HepG2 (cell line): ENCODE data around the gene KHNYN. TPM values are rescaled to one million over a fixed set of nuclear protein-coding genes. Genes with fewer than 3 reads are reported as not detected.

ENCODE experiments used
- ATAC-seq: fragments of 200-7000 bp; cut with Tn5 transposase; 3 replicates; pipeline ENCODE4 v1.9.1; 2020; ENCODE audit warnings: mild to moderate bottlenecking, moderate library complexity
- BruUV-seq: library from RNA; stranded (reverse); fragments of 400-500 nt; replicated peaks from 2 replicates; lab custom pipeline; 2021; lab: Mats Ljungman, UMichigan
- CTCF ChIA-PET: fragments of 300-600 bp; formaldehyde crosslinking; extraction: SDS; loops from one replicate; lab custom pipeline; 2021; ENCODE audit warnings: low total read pairs, inconsistent platforms, low intra/inter-chr PET ratio; lab: Yijun Ruan, JAX
- POLR2A ChIA-PET: fragments of 350-600 bp; sonication (Branson Sonifier 250); formaldehyde crosslinking; loops from one replicate; lab custom pipeline; 2020; ENCODE audit warnings: antibody characterized with exemption, inconsistent platforms; lab: Yijun Ruan, JAX
- DNase-seq: peaks from one replicate; pipeline ENCODE4 v3.0.0-alpha.2; 2015; ENCODE audit warnings: low spot score
- FAIRE-seq: peaks from 3 replicates; lab custom pipeline; 2011; peaks lifted over from hg19 to GRCh38; lab: Jason Lieb, UNC
- H2AFZ ChIP-seq: one replicate; pipeline ENCODE4 v1.6.1; 2011; ENCODE audit warnings: low read length, inconsistent platforms
- H3K27ac ChIP-seq: fragments of 300-600 bp; 3 replicates; pipeline ENCODE4 v1.8.0; 2011; ENCODE audit warnings: mixed run types, mild to moderate bottlenecking, mixed read lengths, low read length, inconsistent platforms; ENCODE audit not compliant: insufficient read depth; ENCODE audit errors: extremely low read length
- H3K27me3 ChIP-seq, 2 experiments: fragments of 200-600 bp in 1 of 2; 2 replicates in 1 of 2; 3 replicates in 1 of 2; pipeline versions ENCODE4 v1.6.0 to v1.8.0; 2011; ENCODE audit warnings: low read length in 2 of 2, mild to moderate bottlenecking in 2 of 2, moderate library complexity in 2 of 2, inconsistent platforms in 1 of 2; ENCODE audit not compliant: insufficient read depth in 2 of 2, control insufficient read depth in 1 of 2
- H3K36me3 ChIP-seq, 2 experiments: fragments of 200-600 bp in 1 of 2; replicated peaks in 1 of 2; 2 replicates in 1 of 2; 3 replicates in 1 of 2; pipeline versions ENCODE4 v1.5.1 to v1.8.0; 2011; ENCODE audit warnings: low read length in 2 of 2, inconsistent platforms in 1 of 2; ENCODE audit not compliant: insufficient read depth in 2 of 2, control insufficient read depth in 1 of 2
- H3K4me1 ChIP-seq: 2 replicates; pipeline ENCODE4 v1.5.1; 2012; ENCODE audit warnings: low read length, inconsistent platforms; ENCODE audit not compliant: insufficient read depth
- H3K4me2 ChIP-seq: 2 replicates; pipeline ENCODE4 v1.6.0; 2011; ENCODE audit warnings: low read depth, low read length, inconsistent platforms
- H3K4me3 ChIP-seq, 3 experiments: fragments of 200-600 bp in 1 of 3; sonication (generic), shearing (Covaris generic) in 1 of 3; replicated peaks in 1 of 3; 2 replicates each; pipeline ENCODE4 v1.5.1; 2011 to 2016; ENCODE audit warnings: low read length in 3 of 3, inconsistent platforms in 2 of 3, low read depth in 2 of 3, mild to moderate bottlenecking in 2 of 3, control low read depth in 1 of 3, mixed read lengths in 1 of 3; ENCODE audit not compliant: insufficient read depth in 1 of 3
- H3K79me2 ChIP-seq: one replicate; pipeline ENCODE4 v1.6.1; 2011; ENCODE audit warnings: low read length, inconsistent platforms; ENCODE audit not compliant: insufficient read depth
- H3K9ac ChIP-seq: 2 replicates; pipeline ENCODE4 v1.6.0; 2011; ENCODE audit warnings: mild to moderate bottlenecking, low read depth, low read length, inconsistent platforms; ENCODE audit not compliant: insufficient read depth
- H3K9me3 ChIP-seq: 2 replicates; pipeline ENCODE4 v1.5.1; 2012; ENCODE audit warnings: mild to moderate bottlenecking, low read length
- H4K20me1 ChIP-seq: 2 replicates; pipeline ENCODE4 v1.6.0; 2011; ENCODE audit warnings: inconsistent platforms, mild to moderate bottlenecking, low read length, moderate library complexity; ENCODE audit not compliant: insufficient read depth
- ATAD3A ChIP-seq: sonication (generic); formaldehyde crosslinking; IDR thresholded peaks from 2 replicates; pipeline ENCODE4 v1.4.0; 2020; ENCODE audit warnings: missing genetic modification reagents
- MAFF ChIP-seq: IDR thresholded peaks from 2 replicates; pipeline ENCODE4 v1.6.1; 2011; ENCODE audit warnings: low read depth, low read length, improper control_type of control experiment
- MATR3 ChIP-seq: sonication (generic); formaldehyde crosslinking; IDR thresholded peaks from 2 replicates; pipeline ENCODE4 v1.4.0; 2020; ENCODE audit warnings: missing genetic modification reagents
- MAZ ChIP-seq, 2 experiments: sonication (generic) in 1 of 2; formaldehyde crosslinking in 1 of 2; IDR thresholded peaks; 2 replicates each; pipeline versions ENCODE4 v1.5.0 to v1.6.1; 2012 to 2020; ENCODE audit warnings: low read depth in 2 of 2, mild to moderate bottlenecking in 2 of 2, borderline replicate concordance in 1 of 2, improper control_type of control experiment in 1 of 2, low read length in 1 of 2, missing genetic modification reagents in 1 of 2, moderate library complexity in 1 of 2
- MXD4 ChIP-seq: IDR thresholded peaks from 2 replicates; pipeline ENCODE4 v1.6.1; 2016; ENCODE audit warnings: mild to moderate bottlenecking, missing biosample characterization, missing genetic modification reagents
- MXI1 ChIP-seq: IDR thresholded peaks from 3 replicates; pipeline ENCODE4 v1.6.1; 2012; ENCODE audit warnings: low read depth, low read length, inconsistent platforms, borderline replicate concordance
- NR0B2 ChIP-seq: sonication (generic); formaldehyde crosslinking; IDR thresholded peaks from 2 replicates; pipeline ENCODE4 v1.4.0; 2020; ENCODE audit warnings: mild to moderate bottlenecking, missing genetic modification reagents
- NR2F6 ChIP-seq, 2 experiments: IDR thresholded peaks; 2 replicates each; pipeline ENCODE4 v1.6.1; 2016; ENCODE audit warnings: antibody characterized with exemption in 1 of 2, mild to moderate bottlenecking in 1 of 2
- PLSCR1 ChIP-seq: sonication (generic); formaldehyde crosslinking; IDR thresholded peaks from 2 replicates; pipeline ENCODE4 v1.5.0; 2020; ENCODE audit warnings: missing genetic modification reagents, mild to moderate bottlenecking, borderline replicate concordance
- POLR2G ChIP-seq: fragments of 200-400 bp; formaldehyde crosslinking; IDR thresholded peaks from 2 replicates; pipeline ENCODE4 v1.6.1; 2018; ENCODE audit warnings: mild to moderate bottlenecking, low read depth, low read length, moderate library complexity
- RBFOX2 ChIP-seq: fragments of 200-400 bp; formaldehyde crosslinking; IDR thresholded peaks from 2 replicates; pipeline ENCODE4 v1.6.1; 2017; ENCODE audit warnings: low read depth, mild to moderate bottlenecking, low read length
- SUZ12 ChIP-seq: fragments of 150-350 bp; IDR thresholded peaks from 2 replicates; pipeline ENCODE4 v1.6.1; 2014; ENCODE audit warnings: low read depth, low read length
- TFE3 ChIP-seq: IDR thresholded peaks from 2 replicates; pipeline ENCODE4 v1.6.1; 2016
- ZNF205 ChIP-seq: IDR thresholded peaks from 2 replicates; pipeline ENCODE4 v1.6.1; 2018; ENCODE audit warnings: missing biosample characterization, missing genetic modification reagents
- ZNF556 ChIP-seq: sonication (generic); formaldehyde crosslinking; IDR thresholded peaks from 2 replicates; pipeline ENCODE4 v1.4.0; 2020; ENCODE audit warnings: mild to moderate bottlenecking, missing genetic modification reagents, borderline replicate concordance
- ZNF614 ChIP-seq: IDR thresholded peaks from 2 replicates; pipeline ENCODE4 v1.6.1; 2018; ENCODE audit warnings: missing biosample characterization, missing genetic modification reagents, inconsistent platforms, borderline replicate concordance
- ZNF776 ChIP-seq: sonication (generic); formaldehyde crosslinking; IDR thresholded peaks from 2 replicates; pipeline ENCODE4 v1.4.0; 2020; ENCODE audit warnings: mild to moderate bottlenecking, missing genetic modification reagents
- ZNF784 ChIP-seq: sonication (generic); formaldehyde crosslinking; IDR thresholded peaks from 2 replicates; pipeline ENCODE4 v1.5.1; 2020; ENCODE audit warnings: missing genetic modification reagents, mild to moderate bottlenecking, borderline replicate concordance
- WGBS: methylation state at CpG from one replicate; pipeline ENCODE4 v1.1.6; 2017; ENCODE audit warnings: low lambda C conversion rate; 5-methylcytosine and 5-hydroxymethylcytosine counted together
- in situ Hi-C: cut with HindIII; loops from 2 replicates; pipeline ENCODE4 v1.10.0; 2017; ENCODE audit warnings: low pct_unique_long_range_greater_than_20kb; ENCODE audit not compliant: extremely low pct_ligation_motif_present
- intact Hi-C: fragments of 100-400 bp; cut with micrococcal nuclease; formaldehyde crosslinking; loops from one replicate; pipeline ENCODE4 v1.10.0; 2022; ENCODE audit not compliant: unreplicated experiment
- polyA plus RNA-seq, 8 experiments: library from polyadenylated mRNA; depleted of rRNA in 3 of 8; stranded (reverse) in 7 of 8; unstranded in 1 of 8; fragments of >200 nt; fragmentation: Illumina TruSeq in 4 of 8; extraction: Trizol in 4 of 8; gene quantifications; 2 replicates each; pipeline versions ENCODE4 v1.2.1 to v1.2.3, GENCODE V29; 2011 to 2016; ENCODE audit warnings: low read depth in 4 of 8, missing spikeins in 1 of 8, mixed read lengths in 1 of 8; ENCODE audit not compliant: insufficient read depth in 1 of 8
- total RNA-seq, 5 experiments: library from RNA; depleted of rRNA; stranded (reverse); fragments of >200 nt; fragmentation: Illumina TruSeq; extraction: Trizol; gene quantifications; 2 replicates each; pipeline ENCODE4 v1.2.3, GENCODE V29; 2016; ENCODE audit warnings: low read depth in 1 of 5

KHNYN gene
- total and polyA plus RNA-seq, 2 of the 13 experiments (the other 11 are each of a cell fraction or from before 2014, with no cell fraction given), result 52.8 to 75.7 TPM

GRCh38 chr14:24432259-24433131 is 2.7 kb downstream of the KHNYN start (continued):
- TF ChIP-seq ZNF784 (0 out of 2 replicates have a peak, but pooled peaks have one; percentile 36), MXD4 (0 out of 2 replicates have a peak, but pooled peaks have one; percentile 54), NR2F6 (IDR thresholded peaks at IDR 0.05) (no peak), NR2F6 (CRISPR knock-in tag; IDR thresholded peaks at IDR 0.05) (no peak), MATR3 (CRISPR knock-in tag) (peak; percentile 34; the same call in 1 of the 2 replicates), ZNF776 (CRISPR knock-in tag) (peak; percentile 28; the same call in 1 of the 2 replicates), SUZ12 (0 out of 2 replicates have a peak, but pooled peaks have one; percentile 2), POLR2G (peak; percentile 52), RBFOX2 (peak; percentile 89)
- TF ChIP-seq, all 625 proteins: peak for 31

- Histone ChIP-seq H3K4me1 (peaks cover 29% of the 10 kb centered on the region), H3K9me3 (no peaks in the 10 kb centered on the region), H3K4me2 (no peak overlapping the region), H3K27ac (no peak overlapping the region), H3K36me3 (peaks cover 38 to 52% of the 10 kb centered on the region in 2 experiments), H3K79me2 (peaks cover 6% of the 10 kb centered on the region), H2AFZ (no peak overlapping the region), H3K4me3 (no peak overlapping the region), H3K27me3 (no peaks in the 10 kb centered on the region; a peak in 1 of 5 replicates), H4K20me1 (peaks cover 16% of the 10 kb centered on the region), H3K9ac (no peak overlapping the region)
- DNase-seq, result no peak
- POLR2A ChIA-PET, result interaction anchor here (0.7 to 4.1 kb wide), 4 partner anchors 68 to 126 kb away, joined by 3 to 39 read pairs (median 14); partner anchors contain the start of gene CIDEB
- in situ Hi-C loops (loop anchor here (5.0 to 10.0 kb wide), 3 partner anchors 67 to 189 kb away; partner anchors contain the start of genes NFATC4 and TINF2), intact Hi-C loops (loop anchor here (10.0 kb wide), 1 partner anchor 849 kb away; no protein-coding TSS in a partner anchor)
- no peak for FAIRE-seq
- ATAC-seq, result no peak
- WGBS, result 90% methylated on average over 7 of the region's 7 CpGs
- CTCF ChIA-PET, result interaction anchor here (8.8 to 11.8 kb wide), 2 partner anchors 69 to 102 kb away, joined by 235 to 295 read pairs; partner anchors contain the start of genes ADCY4 and NFATC4
- BruUV-seq, result no TSS peak
- TF ChIP-seq PLSCR1 (CRISPR knock-in tag), result no peak
- no peak for TF ChIP-seq ZNF205
- no peak for TF ChIP-seq MAZ (IDR thresholded peaks at IDR 0.05; ENCODE audit: borderline replicate concordance, low read depth, low read length)
- no peak for TF ChIP-seq MAZ (CRISPR knock-in tag; IDR thresholded peaks at IDR 0.05; ENCODE audit: low read depth)
- no peak for TF ChIP-seq TFE3
- TF ChIP-seq ATAD3A (CRISPR knock-in tag), result no peak
- TF ChIP-seq MXI1, result no peak
- TF ChIP-seq NR0B2, result no peak
- TF ChIP-seq ZNF556, result no peak
- TF ChIP-seq ZNF614 (CRISPR knock-in tag), result no peak
- no peak for TF ChIP-seq MAFF
- TF ChIP-seq SUZ12, result no peak
These were observed 4.3 kb downstream of the KHNYN start for GRCh38 chr14:24434036-24434435.
